GM18502 (cell line): ENCODE results near the gene POMP.

Experiments used
- ATAC-seq: cut with Tn5 transposase; IDR thresholded peaks from one replicate; pipeline ENCODE4 v1.9.1; 2021; ENCODE audit warnings: mild to moderate bottlenecking; ENCODE audit not compliant: unreplicated experiment, poor library complexity

The POMP gene, protein sequence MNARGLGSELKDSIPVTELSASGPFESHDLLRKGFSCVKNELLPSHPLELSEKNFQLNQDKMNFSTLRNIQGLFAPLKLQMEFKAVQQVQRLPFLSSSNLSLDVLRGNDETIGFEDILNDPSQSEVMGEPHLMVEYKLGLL

DNA sequence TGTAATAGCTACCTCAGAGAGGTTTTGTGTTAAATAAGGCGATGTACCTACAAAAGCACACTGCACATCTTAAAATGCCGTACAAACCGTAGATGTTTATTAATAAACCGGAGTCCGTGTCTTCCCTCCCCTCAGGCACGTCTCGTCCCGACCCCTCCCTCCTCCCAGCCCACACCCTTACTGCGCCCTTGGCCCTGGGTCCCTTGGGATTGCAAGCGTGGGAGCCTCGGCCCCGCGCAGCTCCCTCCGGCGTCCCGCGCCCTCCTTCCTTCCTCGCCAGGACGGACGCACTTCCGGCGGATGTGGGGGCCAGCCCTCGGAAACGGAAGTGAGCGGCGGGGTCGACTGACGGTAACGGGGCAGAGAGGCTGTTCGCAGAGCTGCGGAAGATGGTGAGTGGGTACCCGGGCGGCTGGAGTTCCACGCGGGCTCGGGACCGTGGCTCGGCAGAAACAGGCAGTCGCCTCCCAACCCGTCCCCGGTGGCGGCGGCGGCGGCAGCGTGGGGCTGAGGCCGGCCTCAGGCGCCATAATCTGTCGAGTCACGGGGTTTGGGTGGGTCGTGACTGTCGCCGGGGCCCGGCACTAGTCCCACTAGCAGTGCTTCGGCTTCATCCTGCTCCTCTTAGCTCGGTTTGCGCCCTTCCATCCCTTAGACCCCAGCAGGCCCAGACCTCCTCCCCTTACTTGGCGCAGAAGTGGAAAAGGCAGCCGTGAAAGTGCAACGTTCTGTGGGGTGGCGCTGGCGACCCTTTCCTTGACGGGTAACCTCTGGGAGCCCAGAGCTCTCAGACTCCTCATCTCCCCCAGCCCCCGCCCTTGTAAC lies at the start of gene POMP:
Gene POMP, plus strand, starts transcription at position 335 of the 825 bp plus-strand sequence. Its CDS starts 55 bp downstream, at position 390.
- peak; percentile 88 for ATAC-seq

DNA sequence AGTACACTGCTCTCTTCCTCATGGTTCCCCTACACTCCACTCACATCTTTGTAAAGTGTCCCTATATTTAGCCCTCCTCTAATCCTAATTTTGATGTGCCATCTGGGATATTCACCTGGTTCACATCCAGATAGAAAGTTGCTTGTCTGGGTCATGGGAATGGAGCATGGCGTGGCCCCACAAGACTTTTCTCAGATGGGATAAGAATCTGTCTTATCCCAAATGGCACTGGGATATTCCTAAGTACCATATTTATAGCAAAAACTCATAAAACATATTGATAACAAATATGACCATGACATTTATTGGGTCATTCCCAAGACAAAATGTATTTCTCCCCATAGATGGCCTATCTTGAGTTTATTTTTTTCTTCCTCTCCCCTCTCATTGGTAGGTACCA lies 49.5 kb upstream of the POMP start:
- ATAC-seq, result no peak

DNA sequence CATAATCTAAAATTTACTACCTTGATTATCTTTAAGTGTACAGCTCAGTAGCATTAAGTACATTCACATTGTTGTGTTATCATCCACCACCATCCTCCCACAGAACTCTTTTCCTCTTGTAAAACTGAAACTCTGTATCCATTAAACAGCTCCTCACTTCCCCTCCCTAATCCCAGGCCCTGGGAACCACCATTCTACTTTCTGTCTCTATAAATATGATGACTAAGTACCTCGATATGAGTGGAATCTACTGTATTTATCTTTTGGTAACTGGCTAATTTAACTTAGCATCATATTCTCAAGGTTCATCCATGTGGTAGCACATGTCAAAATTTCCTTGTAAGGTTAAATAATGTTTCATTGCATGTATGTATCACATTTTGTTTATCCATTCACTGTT lies 49.0 kb upstream of the POMP start:
- ATAC-seq, result no peak

DNA sequence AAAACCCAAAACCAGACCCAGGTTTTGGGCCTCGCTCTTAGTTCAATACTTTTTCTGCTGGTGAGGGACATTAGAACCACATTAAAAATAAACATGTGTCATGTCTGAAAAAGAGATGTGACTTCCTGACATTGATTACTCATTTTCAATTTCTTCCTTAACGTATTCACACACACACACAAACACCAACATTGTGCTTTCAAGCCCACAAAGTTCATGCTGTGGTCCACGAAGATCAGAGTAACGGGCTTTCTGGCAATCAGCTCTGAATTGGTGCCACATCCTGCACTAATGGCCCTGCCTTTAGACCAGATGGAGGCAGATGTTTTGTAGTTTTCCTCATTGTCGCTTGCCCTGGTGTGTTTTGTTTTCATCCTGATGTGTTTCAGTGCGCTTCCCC lies 47.9 kb upstream of the POMP start:
- ATAC-seq, result no peak

DNA sequence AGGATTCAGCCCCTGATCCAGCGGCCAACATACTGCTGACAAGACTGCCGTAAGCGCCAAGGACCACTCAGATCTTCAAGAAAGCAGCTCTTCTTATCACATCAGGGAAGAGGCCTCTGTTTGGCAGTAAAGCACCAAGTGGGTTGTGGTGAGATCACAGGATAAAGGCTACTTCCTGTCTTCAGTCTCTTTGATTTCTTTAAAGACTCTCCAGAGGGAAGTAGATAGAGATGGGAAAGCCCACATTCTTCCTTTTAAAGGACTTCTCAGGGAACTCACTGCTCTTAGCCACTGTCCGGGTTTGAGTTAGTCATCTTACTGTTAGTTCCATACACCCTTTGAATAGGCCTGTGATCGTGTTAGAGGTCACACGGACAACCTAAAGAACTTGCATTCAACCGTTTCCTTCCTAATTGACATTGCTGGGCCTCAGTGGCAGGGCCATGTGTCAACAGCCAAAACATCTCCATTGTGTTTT lies 47.2 kb upstream of the POMP start:
- no peak for ATAC-seq

DNA sequence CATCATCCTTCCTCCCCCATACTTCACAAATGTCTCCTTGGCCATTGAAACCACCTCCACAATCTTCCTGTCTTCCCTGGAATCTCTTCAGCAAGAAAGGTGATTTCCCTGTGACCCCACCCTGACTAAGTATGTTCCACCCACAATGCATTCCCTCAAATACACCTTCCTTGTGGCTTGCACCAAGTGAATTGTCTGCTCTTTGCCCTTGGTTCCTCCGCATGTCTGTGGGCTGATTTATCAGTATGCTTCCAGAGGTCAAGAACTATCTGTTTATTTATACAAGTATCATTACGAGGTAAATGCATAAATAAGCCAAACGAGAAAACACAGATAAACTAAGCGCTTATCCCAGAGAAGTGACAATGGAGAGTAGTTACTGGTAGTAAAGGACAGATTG lies 45.4 kb upstream of the POMP start:
- no peak for ATAC-seq

DNA sequence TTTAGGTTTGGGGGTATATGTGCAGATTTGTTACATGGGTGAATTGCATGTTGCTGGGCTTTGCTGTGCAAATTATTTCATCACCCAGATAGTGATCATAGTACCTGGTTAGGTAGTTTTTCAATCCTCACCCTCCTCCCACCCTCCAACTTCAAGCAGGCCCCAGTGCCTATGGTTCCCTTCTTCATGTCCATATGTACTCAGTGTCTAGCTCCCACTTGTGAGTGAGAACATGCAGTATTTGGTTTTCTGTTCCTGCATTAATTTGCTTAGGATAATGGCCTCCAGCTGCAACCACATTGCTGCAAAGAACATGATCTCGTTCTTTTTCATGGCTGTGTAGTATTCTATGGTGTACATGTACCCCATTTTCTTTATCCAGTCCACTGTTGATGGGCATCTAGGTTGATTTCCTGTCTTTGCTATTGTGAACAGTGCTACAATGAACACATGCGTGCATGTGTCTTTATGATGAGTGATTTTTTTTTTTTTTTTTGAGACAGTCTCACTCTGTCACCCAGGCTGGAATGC lies 42.9 kb upstream of the POMP start:
- ATAC-seq, result no peak

DNA sequence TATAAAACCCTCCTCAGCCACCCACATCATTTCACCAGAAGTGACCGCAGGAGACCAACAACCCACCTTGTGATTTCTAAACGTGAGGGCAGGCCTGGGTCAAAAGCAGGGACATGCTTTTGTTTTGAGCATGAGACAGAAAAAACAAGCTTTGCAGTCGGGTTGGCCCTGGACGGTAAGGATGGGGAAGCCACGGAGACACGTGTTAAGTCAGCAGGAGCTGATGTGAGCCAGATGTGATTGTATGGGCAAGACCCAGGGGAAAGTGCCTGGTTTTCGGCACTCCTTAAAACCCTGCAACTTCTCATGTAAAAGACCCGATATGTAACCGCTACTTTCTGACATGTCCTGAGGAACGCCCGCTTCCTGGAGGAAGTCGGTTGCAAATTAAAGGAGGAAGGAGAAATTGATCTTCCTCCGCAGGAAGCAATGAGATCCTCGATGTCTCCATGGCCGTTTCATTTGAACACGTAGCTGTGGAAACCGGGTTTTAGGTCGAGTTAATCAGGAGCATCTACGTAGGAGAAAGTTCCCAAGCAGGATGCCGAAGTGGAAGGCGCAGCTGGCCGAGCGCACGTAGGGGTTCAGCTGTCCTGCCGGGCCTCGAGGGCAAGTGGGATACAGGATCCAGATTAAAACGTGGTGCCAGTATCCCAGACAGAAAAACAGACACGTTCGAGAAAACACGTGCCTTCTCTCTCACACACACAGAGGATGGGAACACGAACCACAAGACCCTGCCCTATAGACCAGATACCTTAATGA lies 40.5 kb upstream of the POMP start:
- no peak for ATAC-seq

DNA sequence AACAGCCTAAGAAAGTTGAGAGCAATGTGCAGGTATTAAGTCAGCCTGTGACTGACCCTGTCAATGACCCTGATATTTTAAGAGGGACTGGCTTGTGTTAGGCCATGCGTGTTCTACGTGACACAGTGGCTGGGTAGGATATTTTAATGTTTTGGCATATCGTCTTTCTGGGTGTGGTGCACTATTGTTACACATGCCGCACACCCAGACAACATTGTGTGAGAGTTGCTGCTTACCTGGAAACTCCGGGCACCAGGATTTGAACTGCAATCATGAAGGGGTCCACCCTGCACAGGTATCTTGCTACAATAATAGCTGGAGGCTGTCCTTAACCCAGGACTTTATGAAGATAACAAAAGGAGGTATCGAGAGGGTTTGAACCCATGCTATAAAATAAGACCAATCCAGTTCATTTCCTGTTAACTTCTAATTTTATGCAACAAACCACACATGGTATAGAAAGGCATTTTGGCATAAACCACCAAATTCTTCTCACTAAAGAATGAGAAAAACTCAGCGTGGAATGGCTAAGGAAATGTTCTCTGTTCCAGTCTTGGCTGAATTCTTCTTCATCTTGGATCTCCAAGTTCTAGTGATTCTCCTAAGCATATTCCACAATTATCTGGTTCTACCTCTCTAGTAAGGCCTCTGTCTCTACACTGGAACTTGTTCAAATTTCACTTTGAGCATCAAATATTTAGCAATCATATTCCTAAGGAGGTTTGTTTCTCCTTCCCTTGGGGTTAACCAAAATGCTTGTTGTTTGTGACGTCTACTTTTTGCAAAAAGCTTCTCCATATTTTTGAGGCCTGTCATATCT lies 38.7 kb upstream of the POMP start:
- no peak for ATAC-seq

DNA sequence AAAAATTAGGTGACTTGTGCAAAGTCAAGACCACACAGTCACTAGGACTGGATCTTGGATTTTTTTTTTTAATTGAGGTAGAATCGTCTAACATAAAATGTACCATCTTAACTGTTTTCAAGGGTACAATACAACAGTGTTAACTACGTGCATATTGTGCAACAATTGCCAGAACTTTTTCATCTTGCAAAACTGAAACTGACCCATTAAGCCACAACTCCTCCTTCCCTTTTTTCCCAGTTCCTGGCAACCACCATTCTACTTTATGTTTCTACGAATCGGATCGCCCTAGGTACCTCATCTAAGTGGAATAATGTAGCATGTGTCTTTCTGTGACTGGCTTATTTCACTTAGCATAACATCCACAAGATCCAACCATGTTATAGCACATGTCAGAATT lies 37.5 kb upstream of the POMP start:
- no peak for ATAC-seq

DNA sequence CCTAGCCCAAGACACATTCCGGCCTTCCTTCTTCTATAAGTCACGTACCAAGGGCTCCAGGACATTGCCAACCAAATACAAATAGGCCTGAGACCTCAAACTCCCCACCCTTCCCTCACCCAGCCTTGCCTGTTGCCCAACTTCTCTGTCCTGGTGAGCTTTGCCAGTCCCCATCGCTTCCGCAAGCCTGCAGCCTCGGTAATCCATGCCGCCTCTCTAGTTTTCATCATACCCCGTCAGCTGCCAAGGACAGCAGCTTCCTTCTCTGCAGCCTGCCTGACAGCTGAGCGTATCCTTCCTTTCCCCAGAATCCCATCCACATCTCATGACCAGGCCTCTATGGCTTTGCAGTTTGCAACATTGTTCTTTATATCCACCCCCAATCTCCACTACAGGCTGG lies 36.6 kb upstream of the POMP start:
- no peak for ATAC-seq

DNA sequence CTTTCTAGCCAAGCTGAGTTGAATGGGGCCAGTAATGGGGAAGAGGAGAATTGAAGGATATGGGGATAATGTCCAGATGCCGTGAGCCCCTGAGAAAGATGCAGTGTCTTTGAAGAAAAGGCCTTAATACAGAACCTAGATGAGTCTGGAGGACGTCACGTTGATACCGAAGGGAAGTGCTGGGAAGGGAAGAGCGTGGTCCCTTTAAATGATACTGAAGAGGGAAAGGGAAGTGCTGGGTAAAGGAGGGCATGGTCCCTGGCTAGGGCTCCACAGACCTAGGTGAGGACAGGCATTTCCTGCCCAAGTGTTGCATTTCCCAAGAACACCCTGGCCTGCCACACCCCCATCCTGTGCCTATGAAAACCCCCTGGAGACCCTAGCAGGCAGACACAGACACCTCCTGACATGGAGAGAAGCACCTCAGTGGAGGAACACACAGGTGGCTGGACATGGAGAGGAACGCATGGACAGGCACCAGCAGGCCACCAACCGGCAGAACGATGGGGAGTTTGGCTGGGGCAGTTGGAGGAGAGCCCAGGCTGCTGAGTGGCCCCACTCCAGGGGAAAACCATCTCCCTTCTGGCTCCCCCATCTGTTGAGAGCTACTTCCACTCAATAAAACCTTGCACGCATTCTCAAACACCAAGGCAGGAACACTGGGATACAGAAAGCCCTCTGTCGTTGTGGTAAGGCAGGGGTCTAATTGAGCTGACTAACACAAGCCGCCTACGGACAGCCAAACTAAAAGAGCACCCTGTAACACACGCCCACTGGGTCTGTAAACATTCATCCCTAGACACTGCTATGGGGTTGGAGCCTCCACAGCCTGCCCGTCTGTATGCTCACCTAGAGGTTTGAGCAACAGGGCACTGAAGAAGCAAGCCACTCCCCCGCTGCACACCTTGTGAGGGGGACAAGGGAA lies 34.9 kb upstream of the POMP start:
- ATAC-seq, result no peak

DNA sequence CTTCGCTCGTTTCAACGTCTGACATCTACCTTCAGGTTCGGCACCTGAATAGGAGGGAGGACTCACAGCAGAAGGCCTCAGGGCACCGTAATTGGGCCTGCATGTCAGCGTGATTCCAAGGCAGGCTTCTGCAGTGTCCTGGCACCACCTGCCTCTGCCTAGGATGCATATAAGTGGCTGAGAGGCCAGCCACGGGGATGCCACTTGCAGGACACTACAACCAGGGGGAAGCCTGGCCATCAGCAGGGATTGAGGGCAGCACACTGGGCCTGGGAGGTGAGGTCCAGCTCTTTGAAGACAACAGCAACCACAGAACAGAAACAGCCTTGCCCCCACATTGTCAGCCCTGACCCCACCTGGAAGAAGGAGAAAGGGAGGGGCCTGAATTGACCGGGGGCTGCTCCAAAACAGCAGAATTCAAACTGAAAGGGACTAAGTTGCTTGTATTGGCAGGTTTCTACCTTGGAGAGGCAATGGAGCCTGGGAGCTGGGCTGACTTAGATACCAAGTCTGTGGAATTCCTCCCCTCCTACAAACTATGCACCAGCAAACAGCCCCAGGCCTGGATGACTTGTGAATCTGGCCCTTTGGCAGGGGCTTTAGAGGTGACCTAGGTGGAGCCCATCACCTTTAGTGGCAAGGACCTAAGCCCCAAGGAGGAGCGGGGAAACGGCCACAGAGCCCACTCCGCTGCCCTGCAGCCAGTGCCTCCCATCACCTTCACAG lies 34.1 kb upstream of the POMP start:
- no peak for ATAC-seq

DNA sequence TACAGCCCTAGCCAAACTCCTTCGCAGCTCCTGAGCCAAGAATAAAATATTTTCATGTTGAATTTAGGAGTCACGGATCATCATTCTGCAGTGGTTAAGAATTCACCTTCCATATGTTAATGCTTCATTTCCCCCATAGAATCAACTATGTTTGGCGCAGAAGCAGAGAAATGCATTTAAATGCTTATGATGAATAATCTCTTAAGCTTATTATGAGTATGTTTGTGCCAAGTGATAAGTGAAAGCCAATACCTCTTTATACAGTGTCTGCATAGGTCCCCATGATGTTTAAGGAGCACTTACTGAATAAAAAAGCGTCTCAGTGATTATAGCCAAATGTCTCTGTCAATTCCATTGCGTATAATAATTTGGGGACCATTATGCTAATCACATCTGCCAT lies 32.7 kb upstream of the POMP start:
- ATAC-seq, result no peak

DNA sequence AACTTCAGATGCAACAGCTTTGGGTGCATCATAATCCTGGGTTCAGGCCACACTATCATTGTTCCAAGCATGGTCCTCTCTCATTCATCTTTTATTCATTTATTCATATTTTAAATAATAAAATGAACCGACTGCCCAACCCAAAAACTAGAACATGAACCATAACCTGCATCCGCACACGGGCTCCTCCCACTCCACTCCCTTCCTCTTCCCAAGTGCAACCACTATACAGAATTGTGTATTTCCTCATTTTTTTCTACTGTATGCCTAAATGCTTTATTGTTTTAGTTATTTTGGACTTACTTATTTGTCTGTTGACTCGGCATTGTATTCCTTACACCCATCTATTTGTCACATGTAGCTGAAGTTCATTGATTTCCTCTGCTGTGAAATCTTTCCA lies 30.7 kb upstream of the POMP start:
- ATAC-seq, result no peak

DNA sequence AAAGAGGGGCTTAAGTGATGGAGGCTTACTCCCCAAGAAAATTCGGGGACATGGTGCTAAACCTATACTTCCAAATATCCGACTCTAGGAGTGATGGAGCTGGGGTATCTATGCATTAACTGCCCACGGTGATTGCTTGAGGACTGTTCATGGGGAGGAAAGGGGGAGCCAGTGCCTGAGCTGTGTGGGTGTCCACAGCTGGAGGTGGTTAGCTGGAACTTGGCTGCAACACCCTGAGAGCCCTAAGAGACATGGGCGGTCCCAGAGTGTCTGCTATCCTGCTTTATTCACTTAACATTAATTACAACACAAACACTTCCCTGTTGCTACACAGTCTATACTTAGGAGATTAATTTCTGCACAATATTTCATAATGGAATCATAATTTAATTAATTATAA lies 28.1 kb upstream of the POMP start:
- no peak for ATAC-seq

DNA sequence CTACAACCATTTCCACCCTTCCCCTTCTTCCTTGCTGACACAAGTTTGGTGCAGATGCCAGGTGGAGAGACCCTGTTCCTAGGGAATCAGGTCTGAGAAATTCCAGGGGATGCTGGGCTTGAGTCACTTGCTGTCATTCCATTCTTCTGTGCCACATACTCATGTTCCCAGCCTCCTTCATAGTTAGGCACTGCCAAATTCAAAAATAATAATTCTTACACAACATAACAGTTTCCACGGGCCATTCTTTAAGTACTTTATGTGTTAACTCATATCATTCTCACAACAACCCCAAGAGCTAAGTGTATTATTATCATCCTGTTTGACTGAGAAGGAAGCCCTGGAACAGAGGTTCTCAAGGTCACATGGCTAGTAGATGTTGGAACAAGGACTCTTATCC lies 27.1 kb upstream of the POMP start:
- ATAC-seq, result no peak

DNA sequence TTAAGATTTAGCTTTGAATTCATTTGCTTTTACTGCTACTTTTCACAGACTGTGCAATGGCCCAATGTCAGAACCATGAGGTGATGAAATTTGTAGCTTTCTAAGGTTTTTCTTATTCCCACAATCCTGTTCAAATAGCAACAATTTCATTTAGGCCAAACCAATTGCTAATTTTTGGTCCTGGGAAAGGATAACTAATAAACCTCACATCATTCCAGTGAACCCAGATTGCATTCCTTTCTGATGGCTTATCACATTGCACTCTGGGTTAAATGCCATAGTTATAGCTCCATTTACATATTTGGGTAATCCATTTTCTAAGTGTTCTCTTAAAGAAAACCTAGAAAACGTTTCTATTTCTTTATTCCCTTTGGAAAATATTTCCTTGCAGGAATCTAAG lies 22.9 kb upstream of the POMP start:
- ATAC-seq, result no peak
